Dendritic cell treated with granulocyte-macrophage colony-stimulating factor and Interleukin-4, amounts not matched to agents 40 ng/mL and 50 ng/mL, for 4 days (primary cell): ENCODE data around the gene SERPINB6.
"Not testable (repeated sequence)": the region's sequence is repeated elsewhere in the genome, so short reads cannot be mapped to it uniquely, and the experiment has no call there.

Experiments
- H3K27ac Mint-ChIP-seq: one replicate; pipeline ENCODE4 v1.8.0; 2022; ENCODE audit warnings: mild to moderate bottlenecking, mixed read lengths
- H3K27me3 Mint-ChIP-seq: one replicate; pipeline ENCODE4 v1.8.0; 2022; ENCODE audit warnings: mild to moderate bottlenecking, mixed read lengths
- H3K36me3 Mint-ChIP-seq: one replicate; pipeline ENCODE4 v1.8.0; 2022; ENCODE audit warnings: low read depth, mixed read lengths
- H3K4me1 Mint-ChIP-seq: one replicate; pipeline ENCODE4 v1.8.0; 2022; ENCODE audit warnings: low read depth, mixed read lengths
- H3K4me3 Mint-ChIP-seq: one replicate; pipeline ENCODE4 v1.8.0; 2022; ENCODE audit warnings: mild to moderate bottlenecking, moderate library complexity, mixed read lengths
- H3K9me3 Mint-ChIP-seq: one replicate; pipeline ENCODE4 v1.8.0; 2022; ENCODE audit warnings: mixed read lengths
- intact Hi-C: fragments of 100-400 bp; cut with micrococcal nuclease; formaldehyde crosslinking; loops from one replicate; pipeline ENCODE4 v1.15.0; 2022

The SERPINB6 gene

GRCh38 chr6:2951728-2952127 is 19.6 kb downstream of the SERPINB6 start:
- Mint-ChIP-seq H3K4me3 (peak overlapping the region; percentile 57), H3K4me1 (peaks cover 18% of the 10 kb centered on the region), H3K36me3 (peaks cover 93% of the 10 kb centered on the region), H3K27me3 (no peaks in the 10 kb centered on the region), H3K27ac (peak overlapping the region; percentile 94), H3K9me3 (no peaks in the 10 kb centered on the region)
- intact Hi-C loops: loop anchor here (1.0 kb wide), 1 partner anchor 38 kb away; no protein-coding TSS in a partner anchor

GRCh38 chr6:2950713-2951112 is 20.7 kb downstream of the SERPINB6 start:
- Mint-ChIP-seq H3K9me3 (no peaks in the 10 kb centered on the region), H3K4me1 (peaks cover 17% of the 10 kb centered on the region), H3K27me3 (no peaks in the 10 kb centered on the region), H3K27ac (peak overlapping the region; percentile 94), H3K36me3 (peaks cover 87% of the 10 kb centered on the region), H3K4me3 (no peak overlapping the region)
- intact Hi-C loops: no loop called here

GRCh38 chr6:2949536-2950083 is 21.8 kb downstream of the SERPINB6 start:
- peaks cover 25% of the 10 kb centered on the region for H3K4me1 Mint-ChIP-seq
- H3K9me3 Mint-ChIP-seq: no peaks in the 10 kb centered on the region
- H3K27ac Mint-ChIP-seq: peak overlapping the region; percentile 94
- peaks cover 78% of the 10 kb centered on the region for H3K36me3 Mint-ChIP-seq
- intact Hi-C loops: no loop called here
- H3K4me3 Mint-ChIP-seq: no peak overlapping the region
- H3K27me3 Mint-ChIP-seq: no peaks in the 10 kb centered on the region

DNA sequence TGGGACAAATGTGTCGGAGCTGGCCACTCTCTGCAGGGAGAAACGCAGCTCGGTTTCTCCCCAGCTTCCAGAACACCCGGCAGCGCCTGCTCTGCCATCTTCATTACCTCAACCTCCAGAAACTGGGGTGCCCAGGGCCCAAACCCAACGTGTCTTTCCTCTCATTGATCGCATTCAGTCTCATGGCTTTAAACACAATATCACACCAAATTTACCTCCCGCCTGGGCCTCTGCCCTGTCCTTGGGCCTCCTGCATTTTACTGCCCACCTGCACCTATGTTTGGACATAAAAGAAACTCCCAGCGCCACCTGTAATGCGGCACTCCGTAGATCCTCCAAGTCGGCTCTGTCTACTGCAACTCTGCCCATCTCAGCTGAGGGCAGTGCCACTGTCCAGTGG is 22.2 kb downstream of the SERPINB6 start:
- H3K9me3 Mint-ChIP-seq: no peaks in the 10 kb centered on the region
- peaks cover 26% of the 10 kb centered on the region for H3K4me1 Mint-ChIP-seq
- H3K27ac Mint-ChIP-seq: no peak overlapping the region
- intact Hi-C loops: no loop called here
- peaks cover 73% of the 10 kb centered on the region for H3K36me3 Mint-ChIP-seq
- H3K27me3 Mint-ChIP-seq: no peaks in the 10 kb centered on the region
- no peak overlapping the region for H3K4me3 Mint-ChIP-seq

GRCh38 chr6:2948228-2949025 is 22.9 kb downstream of the SERPINB6 start:
- no peak overlapping the region for H3K27ac Mint-ChIP-seq
- H3K4me1 Mint-ChIP-seq: peaks cover 29% of the 10 kb centered on the region
- H3K36me3 Mint-ChIP-seq: peaks cover 67% of the 10 kb centered on the region
- H3K27me3 Mint-ChIP-seq: no peaks in the 10 kb centered on the region
- no peak overlapping the region for H3K4me3 Mint-ChIP-seq
- intact Hi-C loops: no loop called here
- no peaks in the 10 kb centered on the region for H3K9me3 Mint-ChIP-seq

GRCh38 chr6:2947445-2947844 is 23.9 kb downstream of the SERPINB6 start:
- Mint-ChIP-seq H3K36me3 (peaks cover 59% of the 10 kb centered on the region), H3K27ac (no peak overlapping the region), H3K27me3 (no peaks in the 10 kb centered on the region), H3K4me1 (peaks cover 32% of the 10 kb centered on the region), H3K9me3 (no peaks in the 10 kb centered on the region), H3K4me3 (no peak overlapping the region)
- intact Hi-C loops: no loop called here

- Mint-ChIP-seq H3K27ac (peak overlapping the region; percentile 3), H3K9me3 (no peaks in the 10 kb centered on the region), H3K36me3 (peaks cover 38% of the 10 kb centered on the region), H3K4me3 (no peak overlapping the region), H3K4me1 (peaks cover 27% of the 10 kb centered on the region), H3K27me3 (no peaks in the 10 kb centered on the region)
- intact Hi-C loops: no loop called here
These were observed 26.3 kb downstream of the SERPINB6 start for GRCh38 chr6:2945153-2945452.

DNA sequence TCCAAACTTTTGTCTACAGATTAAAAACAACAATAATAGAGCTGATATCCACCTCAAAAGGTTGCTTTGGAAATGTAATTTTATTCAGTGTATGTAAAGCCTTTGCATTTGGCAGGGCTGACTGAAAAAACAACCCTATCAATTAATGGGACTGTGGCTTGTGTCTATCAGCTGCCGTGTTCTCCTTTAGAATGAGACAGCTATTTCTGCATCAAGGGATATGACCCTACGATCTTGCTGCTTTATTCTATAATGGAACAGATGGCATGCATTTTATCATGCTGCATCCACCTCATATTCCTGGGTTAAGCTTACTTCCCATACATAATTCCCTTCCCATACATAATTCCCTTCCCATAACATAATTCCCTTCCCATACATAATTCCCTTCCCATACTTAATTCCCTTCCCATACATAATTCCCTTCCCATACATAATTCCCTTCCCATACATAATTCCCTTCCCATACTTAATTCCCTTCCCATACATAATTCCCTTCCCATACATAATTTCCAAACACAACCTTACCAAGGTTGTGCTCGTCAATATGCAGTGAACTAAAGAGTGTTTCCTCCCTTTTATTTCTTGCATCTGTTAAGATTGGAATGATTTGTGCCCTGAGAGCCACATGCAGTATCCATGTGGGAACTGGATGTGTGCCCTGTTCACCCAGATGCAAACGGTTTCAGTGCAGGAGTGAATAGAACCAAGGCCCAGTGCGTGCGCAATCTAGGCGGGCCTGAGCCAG is 26.8 kb downstream of the SERPINB6 start:
- peaks cover 27% of the 10 kb centered on the region for H3K4me1 Mint-ChIP-seq
- no peaks in the 10 kb centered on the region for H3K9me3 Mint-ChIP-seq
- H3K36me3 Mint-ChIP-seq: peaks cover 33% of the 10 kb centered on the region
- H3K4me3 Mint-ChIP-seq: no peak overlapping the region
- H3K27me3 Mint-ChIP-seq: no peaks in the 10 kb centered on the region
- intact Hi-C loops: no loop called here
- peak overlapping the region; percentile 3 for H3K27ac Mint-ChIP-seq

- Mint-ChIP-seq H3K27ac (peak overlapping the region; percentile 56), H3K4me1 (peaks cover 27% of the 10 kb centered on the region), H3K4me3 (no peak overlapping the region), H3K9me3 (no peaks in the 10 kb centered on the region), H3K27me3 (no peaks in the 10 kb centered on the region), H3K36me3 (peaks cover 22% of the 10 kb centered on the region)
- intact Hi-C loops: no loop called here
These were observed 27.8 kb downstream of the SERPINB6 start for GRCh38 chr6:2943564-2943955.

- Mint-ChIP-seq H3K4me3 (no peak overlapping the region), H3K9me3 (no peaks in the 10 kb centered on the region), H3K4me1 (peaks cover 27% of the 10 kb centered on the region), H3K27me3 (no peaks in the 10 kb centered on the region), H3K36me3 (peaks cover 17% of the 10 kb centered on the region), H3K27ac (peak overlapping the region; percentile 56)
- intact Hi-C loops: no loop called here
These were observed 28.3 kb downstream of the SERPINB6 start for GRCh38 chr6:2942914-2943563.

DNA sequence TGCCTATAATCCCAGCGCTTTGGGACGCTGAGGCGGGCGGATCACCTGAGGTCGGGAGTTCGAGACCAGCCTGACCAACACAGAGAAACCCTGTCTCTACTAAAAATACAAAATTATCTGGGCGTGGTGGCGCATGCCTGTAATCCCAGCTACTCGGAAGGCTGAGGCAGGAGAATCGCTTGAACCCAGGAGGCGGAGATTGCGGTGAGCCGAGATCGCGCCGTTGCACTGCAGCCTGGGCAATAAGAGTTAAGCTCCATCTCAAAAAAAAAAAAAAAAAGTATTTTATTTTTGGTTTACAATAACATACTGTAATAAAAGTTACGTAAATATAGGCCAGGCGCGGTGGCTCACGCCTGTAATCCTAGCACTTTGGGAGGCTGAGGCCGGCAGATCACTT is 29.3 kb downstream of the SERPINB6 start:
- intact Hi-C loops, H3K4me3 Mint-ChIP-seq, H3K9me3 Mint-ChIP-seq, H3K27ac Mint-ChIP-seq, H3K36me3 Mint-ChIP-seq, H3K27me3 Mint-ChIP-seq: not testable (repeated sequence)
- peaks cover 27% of the 10 kb centered on the region for H3K4me1 Mint-ChIP-seq

GRCh38 chr6:2940851-2941250 is 30.5 kb downstream of the SERPINB6 start:
- peak overlapping the region; percentile 41 for H3K27ac Mint-ChIP-seq
- H3K27me3 Mint-ChIP-seq: no peaks in the 10 kb centered on the region
- H3K4me1 Mint-ChIP-seq: peaks cover 27% of the 10 kb centered on the region
- H3K4me3 Mint-ChIP-seq: no peak overlapping the region
- intact Hi-C loops: no loop called here
- no peaks in the 10 kb centered on the region for H3K9me3 Mint-ChIP-seq
- H3K36me3 Mint-ChIP-seq: no peaks in the 10 kb centered on the region

DNA sequence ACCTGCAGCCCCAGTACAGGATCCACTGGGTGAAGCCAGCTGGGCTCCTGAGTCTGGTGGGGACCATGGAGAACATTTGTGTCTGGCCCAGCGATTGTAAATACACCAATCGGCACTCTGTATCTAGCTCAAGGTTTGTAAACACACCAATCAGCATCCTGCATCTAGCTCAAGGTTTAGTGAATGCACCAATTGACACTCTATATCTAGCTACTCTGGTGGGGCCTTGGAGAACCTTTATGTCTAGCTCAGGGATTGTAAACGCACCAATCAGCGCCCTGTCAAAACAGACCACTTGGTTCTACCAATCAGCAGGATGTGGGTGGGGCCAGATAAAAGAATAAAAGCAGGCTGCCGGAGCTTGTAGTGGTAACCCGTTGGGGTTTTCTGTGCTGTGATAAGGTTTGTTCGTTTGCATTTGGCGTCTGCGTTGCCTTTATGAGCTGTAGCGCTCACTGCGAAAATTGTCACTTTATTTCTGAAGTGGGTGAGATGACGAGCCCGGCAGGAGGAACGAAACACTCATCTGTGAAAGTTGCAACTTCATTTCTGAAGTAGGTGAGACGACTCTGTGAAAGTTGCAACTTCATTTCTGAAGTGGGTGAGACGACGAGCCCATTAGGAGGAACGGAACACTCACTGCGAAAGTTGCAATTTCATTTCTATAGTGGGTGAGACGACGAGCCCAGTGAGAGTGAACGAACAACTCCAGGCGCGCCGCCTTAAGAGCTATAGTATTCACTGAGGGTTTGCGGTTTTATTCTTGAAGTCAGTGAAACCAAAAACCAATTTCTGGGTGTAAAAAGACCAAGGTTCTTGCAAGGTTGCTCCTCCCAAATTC is 31.1 kb downstream of the SERPINB6 start:
- peaks cover 26% of the 10 kb centered on the region for H3K4me1 Mint-ChIP-seq
- H3K4me3 Mint-ChIP-seq: no peak overlapping the region
- H3K27ac Mint-ChIP-seq: peak overlapping the region; percentile 41
- no peaks in the 10 kb centered on the region for H3K9me3 Mint-ChIP-seq
- H3K27me3 Mint-ChIP-seq: no peaks in the 10 kb centered on the region
- no peaks in the 10 kb centered on the region for H3K36me3 Mint-ChIP-seq
- intact Hi-C loops: no loop called here
